HepG2 (cell line): ENCODE data around the gene TAF9B. TPM values are rescaled to one million over a fixed set of nuclear protein-coding genes. Genes with fewer than 3 reads are reported as not detected.
A peak's percentile ranks its signal among the peaks of the same experiment; 100 is the strongest.

ENCODE experiments used
- ATAC-seq: fragments of 200-7000 bp; cut with Tn5 transposase; 3 replicates; pipeline ENCODE4 v1.9.1; 2020; ENCODE audit warnings: mild to moderate bottlenecking, moderate library complexity
- BruUV-seq: library from RNA; stranded (reverse); fragments of 400-500 nt; replicated peaks from 2 replicates; lab custom pipeline; 2021; lab: Mats Ljungman, UMichigan
- CTCF ChIA-PET: fragments of 300-600 bp; formaldehyde crosslinking; extraction: SDS; loops from one replicate; lab custom pipeline; 2021; ENCODE audit warnings: low total read pairs, inconsistent platforms, low intra/inter-chr PET ratio; lab: Yijun Ruan, JAX
- POLR2A ChIA-PET: fragments of 350-600 bp; sonication (Branson Sonifier 250); formaldehyde crosslinking; loops from one replicate; lab custom pipeline; 2020; ENCODE audit warnings: antibody characterized with exemption, inconsistent platforms; lab: Yijun Ruan, JAX
- DNase-seq: peaks from one replicate; pipeline ENCODE4 v3.0.0-alpha.2; 2015; ENCODE audit warnings: low spot score
- FAIRE-seq: peaks from 3 replicates; lab custom pipeline; 2011; peaks lifted over from hg19 to GRCh38; lab: Jason Lieb, UNC
- H2AFZ ChIP-seq: one replicate; pipeline ENCODE4 v1.6.1; 2011; ENCODE audit warnings: low read length, inconsistent platforms
- H3K27ac ChIP-seq: fragments of 300-600 bp; 3 replicates; pipeline ENCODE4 v1.8.0; 2011; ENCODE audit warnings: mixed run types, mild to moderate bottlenecking, mixed read lengths, low read length, inconsistent platforms; ENCODE audit not compliant: insufficient read depth; ENCODE audit errors: extremely low read length
- H3K27me3 ChIP-seq, 2 experiments: fragments of 200-600 bp in 1 of 2; 2 replicates in 1 of 2; 3 replicates in 1 of 2; pipeline versions ENCODE4 v1.6.0 to v1.8.0; 2011; ENCODE audit warnings: low read length in 2 of 2, mild to moderate bottlenecking in 2 of 2, moderate library complexity in 2 of 2, inconsistent platforms in 1 of 2; ENCODE audit not compliant: insufficient read depth in 2 of 2, control insufficient read depth in 1 of 2
- H3K36me3 ChIP-seq, 2 experiments: fragments of 200-600 bp in 1 of 2; replicated peaks in 1 of 2; 2 replicates in 1 of 2; 3 replicates in 1 of 2; pipeline versions ENCODE4 v1.5.1 to v1.8.0; 2011; ENCODE audit warnings: low read length in 2 of 2, inconsistent platforms in 1 of 2; ENCODE audit not compliant: insufficient read depth in 2 of 2, control insufficient read depth in 1 of 2
- H3K4me1 ChIP-seq: 2 replicates; pipeline ENCODE4 v1.5.1; 2012; ENCODE audit warnings: low read length, inconsistent platforms; ENCODE audit not compliant: insufficient read depth
- H3K4me2 ChIP-seq: 2 replicates; pipeline ENCODE4 v1.6.0; 2011; ENCODE audit warnings: low read depth, low read length, inconsistent platforms
- H3K4me3 ChIP-seq, 3 experiments: fragments of 200-600 bp in 1 of 3; sonication (generic), shearing (Covaris generic) in 1 of 3; replicated peaks in 1 of 3; 2 replicates each; pipeline ENCODE4 v1.5.1; 2011 to 2016; ENCODE audit warnings: low read length in 3 of 3, inconsistent platforms in 2 of 3, low read depth in 2 of 3, mild to moderate bottlenecking in 2 of 3, control low read depth in 1 of 3, mixed read lengths in 1 of 3; ENCODE audit not compliant: insufficient read depth in 1 of 3
- H3K79me2 ChIP-seq: one replicate; pipeline ENCODE4 v1.6.1; 2011; ENCODE audit warnings: low read length, inconsistent platforms; ENCODE audit not compliant: insufficient read depth
- H3K9ac ChIP-seq: 2 replicates; pipeline ENCODE4 v1.6.0; 2011; ENCODE audit warnings: mild to moderate bottlenecking, low read depth, low read length, inconsistent platforms; ENCODE audit not compliant: insufficient read depth
- H3K9me3 ChIP-seq: 2 replicates; pipeline ENCODE4 v1.5.1; 2012; ENCODE audit warnings: mild to moderate bottlenecking, low read length
- H4K20me1 ChIP-seq: 2 replicates; pipeline ENCODE4 v1.6.0; 2011; ENCODE audit warnings: inconsistent platforms, mild to moderate bottlenecking, low read length, moderate library complexity; ENCODE audit not compliant: insufficient read depth
- BRCA1 ChIP-seq: sonication (generic); formaldehyde crosslinking; IDR thresholded peaks from 2 replicates; pipeline ENCODE4 v1.4.0; 2020; ENCODE audit warnings: missing genetic modification reagents
- CEBPB ChIP-seq: IDR thresholded peaks from 2 replicates; pipeline ENCODE4 v1.6.1; 2011; ENCODE audit warnings: low read depth, low read length, improper control_type of control experiment, borderline replicate concordance
- EHMT2 ChIP-seq: fragments of 200-600 bp; sonication (generic); IDR thresholded peaks from 2 replicates; pipeline ENCODE4 v1.7.0; 2017; ENCODE audit warnings: antibody characterized with exemption, low read depth, low read length, borderline replicate concordance
- FOSL2 ChIP-seq: sonication (generic); formaldehyde crosslinking; IDR thresholded peaks from 2 replicates; pipeline ENCODE4 v1.4.0; 2020; ENCODE audit warnings: missing genetic modification reagents
- GTF2F1 ChIP-seq: fragments of 150-350 bp; IDR thresholded peaks from 2 replicates; pipeline ENCODE4 v1.6.1; 2014; ENCODE audit warnings: low read length
- HNF4A ChIP-seq: sonication (generic); formaldehyde crosslinking; IDR thresholded peaks from 2 replicates; pipeline ENCODE4 v1.4.0; 2020; ENCODE audit warnings: missing genetic modification reagents
- MAFF ChIP-seq: IDR thresholded peaks from 2 replicates; pipeline ENCODE4 v1.6.1; 2011; ENCODE audit warnings: low read depth, low read length, improper control_type of control experiment
- NFE2 ChIP-seq: sonication (generic); formaldehyde crosslinking; IDR thresholded peaks from 2 replicates; pipeline ENCODE4 v1.4.0; 2020; ENCODE audit warnings: missing genetic modification reagents
- NPAS2 ChIP-seq: sonication (generic); formaldehyde crosslinking; IDR thresholded peaks from 2 replicates; pipeline ENCODE4 v1.8.0; 2022; ENCODE audit warnings: mild to moderate bottlenecking, missing genetic modification reagents, borderline replicate concordance
- POLR2G ChIP-seq: fragments of 200-400 bp; formaldehyde crosslinking; IDR thresholded peaks from 2 replicates; pipeline ENCODE4 v1.6.1; 2018; ENCODE audit warnings: mild to moderate bottlenecking, low read depth, low read length, moderate library complexity
- RFXANK ChIP-seq: IDR thresholded peaks from 2 replicates; pipeline ENCODE4 v1.6.1; 2016
- SAP130 ChIP-seq: IDR thresholded peaks from 2 replicates; pipeline ENCODE4 v1.6.1; 2016; ENCODE audit warnings: low read depth
- SP5 ChIP-seq: IDR thresholded peaks from 2 replicates; pipeline ENCODE4 v1.6.1; 2016; ENCODE audit warnings: low read depth, borderline replicate concordance
- ZIK1 ChIP-seq: sonication (generic); formaldehyde crosslinking; IDR thresholded peaks from 2 replicates; pipeline ENCODE4 v1.5.0; 2020; ENCODE audit warnings: mild to moderate bottlenecking, low read depth, missing genetic modification reagents, borderline replicate concordance
- ZNF230 ChIP-seq: sonication (generic); formaldehyde crosslinking; IDR thresholded peaks from 2 replicates; pipeline ENCODE4 v1.4.0; 2020; ENCODE audit warnings: mild to moderate bottlenecking, missing genetic modification reagents
- ZNF556 ChIP-seq: sonication (generic); formaldehyde crosslinking; IDR thresholded peaks from 2 replicates; pipeline ENCODE4 v1.4.0; 2020; ENCODE audit warnings: mild to moderate bottlenecking, missing genetic modification reagents, borderline replicate concordance
- ZNF7 ChIP-seq: IDR thresholded peaks from 2 replicates; pipeline ENCODE4 v1.6.1; 2016; ENCODE audit warnings: missing biosample characterization, missing genetic modification reagents
- ZNF768 ChIP-seq: sonication (generic); formaldehyde crosslinking; IDR thresholded peaks from 2 replicates; pipeline ENCODE4 v1.4.0; 2020; ENCODE audit warnings: missing genetic modification reagents
- WGBS: methylation state at CpG from one replicate; pipeline ENCODE4 v1.1.6; 2017; ENCODE audit warnings: low lambda C conversion rate; 5-methylcytosine and 5-hydroxymethylcytosine counted together
- in situ Hi-C: cut with HindIII; loops from 2 replicates; pipeline ENCODE4 v1.10.0; 2017; ENCODE audit warnings: low pct_unique_long_range_greater_than_20kb; ENCODE audit not compliant: extremely low pct_ligation_motif_present
- intact Hi-C: fragments of 100-400 bp; cut with micrococcal nuclease; formaldehyde crosslinking; loops from one replicate; pipeline ENCODE4 v1.10.0; 2022; ENCODE audit not compliant: unreplicated experiment
- polyA plus RNA-seq, 8 experiments: library from polyadenylated mRNA; depleted of rRNA in 3 of 8; stranded (reverse) in 7 of 8; unstranded in 1 of 8; fragments of >200 nt; fragmentation: Illumina TruSeq in 4 of 8; extraction: Trizol in 4 of 8; gene quantifications; 2 replicates each; pipeline versions ENCODE4 v1.2.1 to v1.2.3, GENCODE V29; 2011 to 2016; ENCODE audit warnings: low read depth in 4 of 8, missing spikeins in 1 of 8, mixed read lengths in 1 of 8; ENCODE audit not compliant: insufficient read depth in 1 of 8
- total RNA-seq, 5 experiments: library from RNA; depleted of rRNA; stranded (reverse); fragments of >200 nt; fragmentation: Illumina TruSeq; extraction: Trizol; gene quantifications; 2 replicates each; pipeline ENCODE4 v1.2.3, GENCODE V29; 2016; ENCODE audit warnings: low read depth in 1 of 5
- TF ChIP-seq, protein P1 (sequence below): sonication (generic); formaldehyde crosslinking; IDR thresholded peaks from 2 replicates; pipeline ENCODE4 v1.4.0; 2020; ENCODE audit warnings: missing genetic modification reagents, mild to moderate bottlenecking, borderline replicate concordance
- TF ChIP-seq, protein P2 (sequence below): sonication (generic); formaldehyde crosslinking; IDR thresholded peaks from 2 replicates; pipeline ENCODE4 v1.4.0; 2020; ENCODE audit warnings: missing genetic modification reagents

Gene TAF9B
- total and polyA plus RNA-seq, 2 of the 13 experiments (the other 11 are each of a cell fraction or from before 2014, with no cell fraction given) = 10.8 to 15.2 TPM

DNA sequence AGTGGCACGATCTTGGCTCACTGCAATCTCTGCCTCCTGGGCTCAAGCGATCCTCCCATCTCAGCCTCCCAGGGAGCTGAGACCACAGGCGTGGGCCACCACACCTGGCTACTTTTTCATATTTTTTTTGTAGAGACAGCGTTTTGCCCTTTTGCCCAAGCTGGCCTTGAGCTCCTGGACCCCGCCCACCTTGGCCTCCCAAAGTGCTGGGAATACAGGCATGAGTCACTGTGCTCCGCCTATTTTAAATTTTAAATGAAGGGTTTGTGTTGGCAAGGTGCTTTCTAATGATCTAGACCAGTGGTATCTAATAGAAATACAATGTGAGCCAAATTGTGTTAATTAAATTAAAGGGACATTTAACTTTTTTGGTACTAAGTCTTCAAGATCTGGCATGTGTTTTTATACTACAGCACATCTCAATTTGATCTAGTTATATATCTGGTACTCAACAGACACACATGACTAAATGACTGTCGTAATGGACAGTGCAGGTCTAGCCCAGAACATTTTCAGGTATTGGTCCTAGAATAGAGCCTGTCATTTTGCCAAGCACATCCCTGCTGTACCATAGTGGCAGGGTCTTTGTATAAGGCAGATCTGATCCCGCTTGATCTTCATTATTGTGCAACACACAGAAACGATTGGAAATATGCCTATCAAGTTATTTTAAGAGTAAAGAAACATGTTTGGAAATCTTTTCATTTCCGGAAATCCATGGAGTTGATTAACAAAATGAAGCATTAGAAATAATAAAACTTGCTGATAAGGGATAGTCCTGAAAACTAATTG, 28.1 kb downstream of the TAF9B start:
- BruUV-seq = no TSS peak
- peaks cover 98% of the 10 kb centered on the region for H4K20me1 ChIP-seq
- 66% methylated on average over 10 of the region's 10 CpGs for WGBS
- ATAC-seq (peak; percentile 34; the same call in 1 of the 3 replicates), DNase-seq (peak; percentile 30), FAIRE-seq (no peak)
- H3K27me3 ChIP-seq = no peaks in the 10 kb centered on the region
- H3K9ac ChIP-seq = no peak overlapping the region
- intact Hi-C loops (no loop called here), in situ Hi-C loops (loop anchor here (25.0 kb wide), 1 partner anchor 199 kb away; the partner anchor contains the start of gene ATP7A)
- POLR2A ChIA-PET = interaction anchor here (1.0 kb wide), 1 partner anchor 216 kb away, joined by 3 read pairs; the partner anchor contains the start of gene MAGT1
- peaks cover 5 to 26% of the 10 kb centered on the region in 2 experiments for H3K36me3 ChIP-seq
- H3K4me2 ChIP-seq = peak overlapping the region; percentile 42; the same call in 1 of the 2 replicates
- no peaks in the 10 kb centered on the region for H3K9me3 ChIP-seq
- H3K4me1 ChIP-seq = peaks cover 74% of the 10 kb centered on the region
- TF ChIP-seq ZNF230 (CRISPR knock-in tag) = no peak
- no peak for TF ChIP-seq ZNF556
- no peak for TF ChIP-seq NPAS2
- no peak for TF ChIP-seq BRCA1 (CRISPR knock-in tag)
- no peak for TF ChIP-seq NFE2 (CRISPR knock-in tag)
- TF ChIP-seq ZIK1 = no peak
- TF ChIP-seq MAFF = no peak
- no peak for TF ChIP-seq ZNF768 (CRISPR knock-in tag)
- no peak for TF ChIP-seq POLR2G
- no peak for TF ChIP-seq ZNF7 (CRISPR knock-in tag)
- no peak for TF ChIP-seq GTF2F1
- peak; percentile 82 for TF ChIP-seq FOSL2 (CRISPR knock-in tag)
- peak; percentile 15; the same call in 1 of the 2 replicates for TF ChIP-seq HNF4A (CRISPR knock-in tag)
- no peak for TF ChIP-seq RFXANK (CRISPR knock-in tag)
- TF ChIP-seq, protein P1, sequence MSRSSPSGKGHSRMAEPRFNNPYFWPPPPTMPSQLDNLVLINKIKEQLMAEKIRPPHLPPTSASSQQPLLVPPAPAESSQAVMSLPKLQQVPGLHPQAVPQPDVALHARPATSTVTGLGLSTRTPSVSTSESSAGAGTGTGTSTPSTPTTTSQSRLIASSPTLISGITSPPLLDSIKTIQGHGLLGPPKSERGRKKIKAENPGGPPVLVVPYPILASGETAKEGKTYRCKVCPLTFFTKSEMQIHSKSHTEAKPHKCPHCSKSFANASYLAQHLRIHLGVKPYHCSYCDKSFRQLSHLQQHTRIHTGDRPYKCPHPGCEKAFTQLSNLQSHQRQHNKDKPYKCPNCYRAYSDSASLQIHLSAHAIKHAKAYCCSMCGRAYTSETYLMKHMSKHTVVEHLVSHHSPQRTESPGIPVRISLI (CRISPR knock-in tag) = 0 out of 2 replicates have a peak, but pooled peaks have one; percentile 31
- TF ChIP-seq, protein P2, sequence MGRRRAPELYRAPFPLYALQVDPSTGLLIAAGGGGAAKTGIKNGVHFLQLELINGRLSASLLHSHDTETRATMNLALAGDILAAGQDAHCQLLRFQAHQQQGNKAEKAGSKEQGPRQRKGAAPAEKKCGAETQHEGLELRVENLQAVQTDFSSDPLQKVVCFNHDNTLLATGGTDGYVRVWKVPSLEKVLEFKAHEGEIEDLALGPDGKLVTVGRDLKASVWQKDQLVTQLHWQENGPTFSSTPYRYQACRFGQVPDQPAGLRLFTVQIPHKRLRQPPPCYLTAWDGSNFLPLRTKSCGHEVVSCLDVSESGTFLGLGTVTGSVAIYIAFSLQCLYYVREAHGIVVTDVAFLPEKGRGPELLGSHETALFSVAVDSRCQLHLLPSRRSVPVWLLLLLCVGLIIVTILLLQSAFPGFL (CRISPR knock-in tag) = no peak
- TF ChIP-seq CEBPB = 0 out of 2 replicates have a peak, but pooled peaks have one; percentile 29
- TF ChIP-seq EHMT2 = no peak
- peak; percentile 73; the same call in 1 of the 2 replicates for TF ChIP-seq SP5 (CRISPR knock-in tag)
- peak; percentile 29; the same call in 1 of the 2 replicates for TF ChIP-seq SAP130 (CRISPR knock-in tag)
- no peak overlapping the region for H3K27ac ChIP-seq
- peaks cover 94% of the 10 kb centered on the region for H3K79me2 ChIP-seq
- peak overlapping the region in 1 of 3 experiments; percentile 16; a peak in 3 of 6 replicates for H3K4me3 ChIP-seq
- CTCF ChIA-PET = no interaction called here
- no peak overlapping the region for H2AFZ ChIP-seq
